ENCODE results near the gene TLN1.

- TF ChIP-seq POLR2AphosphoS5 (IDR thresholded peaks at IDR 0.05), result no peak
- TF ChIP-seq CTCF (IDR thresholded peaks at IDR 0.05), result no peak
Measured at GRCh38 chr9:35740243-35740642, 8.2 kb upstream of the TLN1 start.

Data from breast epithelium (tissue), 3 donors.